Stomach (tissue), 9 donors: Measurements from ENCODE around the gene CIAO3. TPM values are rescaled to one million over a fixed set of nuclear protein-coding genes. Genes with fewer than 3 reads are reported as not detected.
"Not testable (repeated sequence)": the region's sequence is repeated elsewhere in the genome, so short reads cannot be mapped to it uniquely, and the experiment has no call there.

Experiments used
- DNase-seq, 2 donors: peaks; one replicate each; pipeline versions ENCODE4 v3.0.0 to v3.0.0-alpha.2; 2013 to 2019
- H3K27ac ChIP-seq, 5 donors: fragments of 200-600 bp in 4 of 5; sonication (generic) in 4 of 5; one replicate each; pipeline ENCODE4 v1.5.1; 2013 to 2019; ENCODE audit warnings: mild to moderate bottlenecking in 1 of 5, moderate library complexity in 1 of 5
- H3K27me3 ChIP-seq, 3 donors: fragments of 200-600 bp; sonication (generic); one replicate each; pipeline ENCODE4 v1.5.1; 2017 to 2019; ENCODE audit warnings: mixed run types in 1 of 3
- H3K36me3 ChIP-seq, 4 donors: fragments of 200-600 bp; sonication (generic); 1 replicate in 3 of 4; 2 replicates in 1 of 4; pipeline ENCODE4 v1.5.1; 2016 to 2019
- H3K4me1 ChIP-seq, 4 donors: fragments of 200-600 bp; sonication (generic); one replicate each; pipeline ENCODE4 v1.5.1; 2016 to 2019
- H3K4me3 ChIP-seq, 4 donors: fragments of 200-600 bp; sonication (generic) in 3 of 4; one replicate each; pipeline ENCODE4 v1.5.1; 2016 to 2019; ENCODE audit warnings: mild to moderate bottlenecking in 1 of 4
- H3K9me3 ChIP-seq, 4 donors: fragments of 200-600 bp; sonication (generic); one replicate each; pipeline ENCODE4 v1.5.1; 2016 to 2019
- CTCF ChIP-seq, 7 experiments: fragments of 450-650 bp in 4 of 7; fragments of 200-600 bp in 3 of 7; sonication (generic) in 3 of 7; IDR thresholded peaks; one replicate each; pipeline ENCODE4 v1.5.1; 2016 to 2019; ENCODE audit warnings: antibody characterized with exemption in 7 of 7, control low read depth in 2 of 7, mild to moderate bottlenecking in 1 of 7
- EP300 ChIP-seq: sonication (generic); formaldehyde crosslinking; IDR thresholded peaks from one replicate; pipeline ENCODE4 v1.6.1; 2017; ENCODE audit warnings: antibody characterized with exemption
- POLR2A ChIP-seq, 4 donors: fragments of 450-650 bp; IDR thresholded peaks; one replicate each; pipeline ENCODE4 v1.6.1; 2016; ENCODE audit warnings: antibody characterized with exemption in 4 of 4, control low read depth in 2 of 4, mild to moderate bottlenecking in 1 of 4, moderate library complexity in 1 of 4
- POLR2AphosphoS5 ChIP-seq, 3 donors: sonication (generic); formaldehyde crosslinking; IDR thresholded peaks; one replicate each; pipeline ENCODE4 v1.6.1; 2016; ENCODE audit warnings: antibody characterized with exemption in 3 of 3
- WGBS, 5 donors: extraction: QIAGEN DNeasy Blood & Tissue Kit in 3 of 5; methylation state at CpG; one replicate each; pipeline versions ENCODE4 v1.1.5 to v1.1.7; 2013 to 2018; 5-methylcytosine and 5-hydroxymethylcytosine counted together
- intact Hi-C: fragments of 100-400 bp; cut with DNase I; formaldehyde crosslinking; loops from one replicate; pipeline ENCODE4 v1.15.1; 2023; ENCODE audit warnings: low total_unique reads
- polyA plus RNA-seq, 3 donors: library from polyadenylated mRNA; stranded (reverse); fragments of 200-250 nt; gene quantifications; one replicate each; pipeline ENCODE4 v1.2.3, GENCODE V29; 2013
- total RNA-seq, 5 donors: library from RNA; depleted of rRNA; stranded (reverse); fragments of >200 nt; gene quantifications; one replicate each; pipeline versions ENCODE4 v1.1.0 to v1.2.3, GENCODE V29; 2014 to 2016
- donor health status: healthy with polysubstance abuse.
- donor health status: Bipolar disorder and iron deficiency.
- donor health status: healthy.

The CIAO3 gene
- total and polyA plus RNA-seq, 8 donors: 22.8 to 145 (median 49.6) TPM

- 85 to 88% (median 85%) methylated on average over 6 of the region's 6 CpGs for WGBS, 5 donors
- H3K36me3 ChIP-seq: no peaks in the 10 kb centered on the region
- peaks cover 0 to 86% (median 17%) of the 10 kb centered on the region in 3 donors for H3K27me3 ChIP-seq
Observed at GRCh38 chr16:778909-779527, 38.2 kb upstream of the CIAO3 start.

GRCh38 chr16:778447-778846 lies 37.6 kb upstream of the CIAO3 start:
- intact Hi-C loops: no loop called here
- peaks cover 0 to 90% (median 17%) of the 10 kb centered on the region in 3 donors for H3K27me3 ChIP-seq
- H3K36me3 ChIP-seq: no peaks in the 10 kb centered on the region
- no peak for TF ChIP-seq CTCF (IDR thresholded peaks at IDR 0.05)
- TF ChIP-seq POLR2AphosphoS5 (IDR thresholded peaks at IDR 0.05): no peak
- TF ChIP-seq EP300: no peak
- TF ChIP-seq POLR2A (IDR thresholded peaks at IDR 0.05): no peak
- no peak overlapping the region for H3K4me3 ChIP-seq
- 67 to 83% (median 80%) methylated on average over 10 to 11 of the region's 11 CpGs for WGBS, 5 donors
- DNase-seq: no peak
- no peak overlapping the region for H3K27ac ChIP-seq
- peaks cover 0 to 16% (median 14%) of the 10 kb centered on the region in 4 donors for H3K4me1 ChIP-seq
- H3K9me3 ChIP-seq: no peaks in the 10 kb centered on the region

More at GRCh38 chr16:778909-779527, 38.2 kb upstream of the CIAO3 start:
- no peak overlapping the region for H3K4me3 ChIP-seq
- TF ChIP-seq EP300 (no peak), CTCF (IDR thresholded peaks at IDR 0.05) (no peak), POLR2AphosphoS5 (IDR thresholded peaks at IDR 0.05) (no peak), POLR2A (IDR thresholded peaks at IDR 0.05) (no peak)
- H3K27ac ChIP-seq: no peak overlapping the region
- H3K4me1 ChIP-seq: peaks cover 4 to 22% (median 19%) of the 10 kb centered on the region in 4 donors
- no peak for DNase-seq
- intact Hi-C loops: no loop called here
- no peaks in the 10 kb centered on the region for H3K9me3 ChIP-seq

GRCh38 chr16:777826-778225 lies 37.0 kb upstream of the CIAO3 start:
- H3K27ac ChIP-seq: no peak overlapping the region
- peaks cover 0 to 10% (median 8%) of the 10 kb centered on the region in 4 donors for H3K4me1 ChIP-seq
- no peak overlapping the region for H3K4me3 ChIP-seq
- intact Hi-C loops: no loop called here
- TF ChIP-seq CTCF (IDR thresholded peaks at IDR 0.05) (no peak), EP300 (no peak), POLR2A (IDR thresholded peaks at IDR 0.05) (no peak), POLR2AphosphoS5 (IDR thresholded peaks at IDR 0.05) (no peak)
- no peaks in the 10 kb centered on the region for H3K9me3 ChIP-seq
- DNase-seq: no peak
- peaks cover 0 to 87% (median 14%) of the 10 kb centered on the region in 3 donors for H3K27me3 ChIP-seq
- H3K36me3 ChIP-seq: no peaks in the 10 kb centered on the region
- 21 to 30% (median 24%) methylated on average over 16 of the region's 16 CpGs for WGBS, 5 donors

GRCh38 chr16:776824-777223 lies 36.0 kb upstream of the CIAO3 start:
- DNase-seq: no peak
- Histone ChIP-seq H3K36me3 (no peaks in the 10 kb centered on the region), H3K4me3 (no peak overlapping the region), H3K27me3 (peaks cover 0 to 83% (median 11%) of the 10 kb centered on the region in 3 donors), H3K9me3 (no peaks in the 10 kb centered on the region), H3K27ac (no peak overlapping the region), H3K4me1 (no peaks in the 10 kb centered on the region)
- WGBS, 5 donors: 84 to 91% (median 88%) methylated on average over 9 of the region's 9 CpGs
- intact Hi-C loops: no loop called here
- TF ChIP-seq POLR2AphosphoS5 (IDR thresholded peaks at IDR 0.05) (no peak), EP300 (no peak), CTCF (IDR thresholded peaks at IDR 0.05) (no peak), POLR2A (IDR thresholded peaks at IDR 0.05) (no peak)

GRCh38 chr16:776298-776697 lies 35.5 kb upstream of the CIAO3 start:
- H3K9me3 ChIP-seq, H3K4me3 ChIP-seq, H3K27ac ChIP-seq, intact Hi-C loops, H3K36me3 ChIP-seq, DNase-seq, H3K4me1 ChIP-seq: not testable (repeated sequence)
- 79 to 92% (median 86%) methylated on average over 10 of the region's 10 CpGs for WGBS, 5 donors
- peaks cover 0 to 83% (median 11%) of the 10 kb centered on the region in 3 donors for H3K27me3 ChIP-seq
